ENCODE measurements around the gene PTGFRN.

PTGFRN gene

GRCh38 chr1:116906812-116907211 is 2.9 kb upstream of the PTGFRN start:
- Histone ChIP-seq H3K4me1 (no peaks in the 10 kb centered on the region), H3K4me3 (ENCODE audit: low read depth, low read length) (no peak overlapping the region), H3K27me3 (no peaks in the 10 kb centered on the region), H3K9me3 (no peaks in the 10 kb centered on the region), H3K36me3 (no peaks in the 10 kb centered on the region)
- no peak for DNase-seq
- no peak for TF ChIP-seq CTCF (IDR thresholded peaks at IDR 0.05; ENCODE audit: low read depth, low read length)

- no peak for TF ChIP-seq CTCF (IDR thresholded peaks at IDR 0.05; ENCODE audit: low read depth, low read length)
- Histone ChIP-seq H3K27me3 (no peaks in the 10 kb centered on the region), H3K36me3 (no peaks in the 10 kb centered on the region), H3K4me3 (ENCODE audit: low read depth, low read length) (no peak overlapping the region), H3K9me3 (no peaks in the 10 kb centered on the region), H3K4me1 (no peaks in the 10 kb centered on the region)
- DNase-seq = no peak
These were observed 2.4 kb upstream of the PTGFRN start for GRCh38 chr1:116907351-116907750.

GRCh38 chr1:116908266-116908665 is 1.4 kb upstream of the PTGFRN start:
- no peaks in the 10 kb centered on the region for H3K4me1 ChIP-seq
- no peaks in the 10 kb centered on the region for H3K36me3 ChIP-seq
- H3K27me3 ChIP-seq = no peaks in the 10 kb centered on the region
- no peaks in the 10 kb centered on the region for H3K9me3 ChIP-seq
- no peak for DNase-seq
- no peak overlapping the region for H3K4me3 ChIP-seq (ENCODE audit: low read depth, low read length)
- TF ChIP-seq CTCF (IDR thresholded peaks at IDR 0.05; ENCODE audit: low read depth, low read length) = no peak

GRCh38 chr1:116908820-116909511 is 750 bp upstream of the PTGFRN start:
- no peaks in the 10 kb centered on the region for H3K36me3 ChIP-seq
- H3K4me3 ChIP-seq (ENCODE audit: low read depth, low read length) = peak overlapping the region; percentile 73; the same call in 1 of the 2 replicates
- H3K4me1 ChIP-seq = no peaks in the 10 kb centered on the region
- no peaks in the 10 kb centered on the region for H3K27me3 ChIP-seq
- H3K9me3 ChIP-seq = no peaks in the 10 kb centered on the region
- no peak for TF ChIP-seq CTCF (IDR thresholded peaks at IDR 0.05; ENCODE audit: low read depth, low read length)
- DNase-seq = no peak

- TF ChIP-seq CTCF (IDR thresholded peaks at IDR 0.05; ENCODE audit: low read depth, low read length) = no peak
These were observed 867 bp downstream of the PTGFRN start for GRCh38 chr1:116910379-116911187.

GRCh38 chr1:116911188-116911553 is 1.5 kb downstream of the PTGFRN start:
- Histone ChIP-seq H3K27me3 (no peaks in the 10 kb centered on the region), H3K36me3 (no peaks in the 10 kb centered on the region), H3K4me1 (no peaks in the 10 kb centered on the region), H3K4me3 (ENCODE audit: low read depth, low read length) (peak overlapping the region; percentile 73), H3K9me3 (no peaks in the 10 kb centered on the region)
- no peak for DNase-seq
- TF ChIP-seq CTCF (IDR thresholded peaks at IDR 0.05; ENCODE audit: low read depth, low read length) = no peak

More at GRCh38 chr1:116910379-116911187, 867 bp downstream of the PTGFRN start:
- Histone ChIP-seq H3K27me3 (no peaks in the 10 kb centered on the region), H3K4me1 (no peaks in the 10 kb centered on the region), H3K9me3 (no peaks in the 10 kb centered on the region), H3K4me3 (ENCODE audit: low read depth, low read length) (peak overlapping the region; percentile 73), H3K36me3 (no peaks in the 10 kb centered on the region)
- DNase-seq = peak; percentile 42

All from BE2C (cell line).